ENCODE results near the gene SYT2.
"Not testable (repeated sequence)": the region's sequence is repeated elsewhere in the genome, so short reads cannot be mapped to it uniquely, and the experiment has no call there.

DNA sequence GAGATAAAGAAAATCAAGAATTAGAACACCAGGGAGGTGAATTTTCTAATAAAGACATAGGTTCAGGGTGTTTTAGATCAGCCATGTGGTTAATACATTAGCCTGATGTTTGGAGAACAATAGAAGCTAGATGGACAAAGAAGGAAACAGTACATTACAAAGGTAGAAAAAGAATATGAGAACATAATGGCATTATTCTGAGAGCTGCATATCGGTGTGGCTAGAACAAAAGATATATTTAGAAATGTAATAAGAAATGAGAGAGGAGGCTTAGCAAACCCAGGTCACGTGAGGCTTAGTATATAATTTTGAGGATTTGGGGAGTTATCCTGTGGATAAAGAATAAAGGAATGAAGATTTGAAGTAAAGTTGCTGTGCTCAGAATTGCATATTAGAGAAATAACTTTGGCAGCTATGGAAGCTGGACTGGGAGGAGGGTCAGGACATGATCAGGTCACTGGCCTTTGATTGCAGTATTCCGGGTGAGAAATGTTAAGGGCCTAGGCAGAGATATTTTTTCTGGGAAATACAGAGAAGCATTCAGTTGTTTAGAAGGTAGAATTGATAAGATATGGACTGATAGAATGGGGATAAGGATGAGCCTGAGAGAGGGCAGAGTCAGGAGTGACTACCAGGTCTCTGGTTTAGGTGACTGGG lies 164.5 kb downstream of the SYT2 start:
- TF ChIP-seq, protein P1, sequence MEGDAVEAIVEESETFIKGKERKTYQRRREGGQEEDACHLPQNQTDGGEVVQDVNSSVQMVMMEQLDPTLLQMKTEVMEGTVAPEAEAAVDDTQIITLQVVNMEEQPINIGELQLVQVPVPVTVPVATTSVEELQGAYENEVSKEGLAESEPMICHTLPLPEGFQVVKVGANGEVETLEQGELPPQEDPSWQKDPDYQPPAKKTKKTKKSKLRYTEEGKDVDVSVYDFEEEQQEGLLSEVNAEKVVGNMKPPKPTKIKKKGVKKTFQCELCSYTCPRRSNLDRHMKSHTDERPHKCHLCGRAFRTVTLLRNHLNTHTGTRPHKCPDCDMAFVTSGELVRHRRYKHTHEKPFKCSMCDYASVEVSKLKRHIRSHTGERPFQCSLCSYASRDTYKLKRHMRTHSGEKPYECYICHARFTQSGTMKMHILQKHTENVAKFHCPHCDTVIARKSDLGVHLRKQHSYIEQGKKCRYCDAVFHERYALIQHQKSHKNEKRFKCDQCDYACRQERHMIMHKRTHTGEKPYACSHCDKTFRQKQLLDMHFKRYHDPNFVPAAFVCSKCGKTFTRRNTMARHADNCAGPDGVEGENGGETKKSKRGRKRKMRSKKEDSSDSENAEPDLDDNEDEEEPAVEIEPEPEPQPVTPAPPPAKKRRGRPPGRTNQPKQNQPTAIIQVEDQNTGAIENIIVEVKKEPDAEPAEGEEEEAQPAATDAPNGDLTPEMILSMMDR (conservative IDR thresholded peaks at IDR 0.05 in 1 of 2, IDR thresholded peaks at IDR 0.05 in 1 of 2; ENCODE audit: low read depth in 1 of 2, low read length in 2 of 2) = not testable (repeated sequence)
- not testable (repeated sequence) for TF ChIP-seq EZH2 (IDR thresholded peaks at IDR 0.05; ENCODE audit: low read length, missing control alignments)
